HUES64 (cell line): ENCODE data around the gene MOB3C.

Source experiments
- H3K27ac ChIP-seq: 2 replicates; pipeline ENCODE4 v1.7.0; 2013; ENCODE audit warnings: low read depth, low read length, inconsistent platforms
- H3K27me3 ChIP-seq: 2 replicates; pipeline ENCODE4 v1.6.1; 2013; ENCODE audit warnings: mild to moderate bottlenecking, low read length; ENCODE audit not compliant: insufficient read depth
- H3K36me3 ChIP-seq: 2 replicates; pipeline ENCODE4 v1.6.1; 2013; ENCODE audit warnings: mild to moderate bottlenecking, low read length; ENCODE audit not compliant: insufficient read depth
- H3K4me1 ChIP-seq: 2 replicates; pipeline ENCODE4 v1.6.1; 2013; ENCODE audit warnings: mild to moderate bottlenecking, low read length, moderate library complexity; ENCODE audit not compliant: insufficient read depth
- H3K4me3 ChIP-seq: 2 replicates; pipeline ENCODE4 v1.5.1; 2013; ENCODE audit warnings: mild to moderate bottlenecking, low read length, moderate library complexity
- H3K9ac ChIP-seq: 2 replicates; pipeline ENCODE4 v1.6.1; 2013; ENCODE audit warnings: mild to moderate bottlenecking, low read depth, low read length
- H3K9me3 ChIP-seq: 2 replicates; pipeline ENCODE4 v1.6.1; 2013; ENCODE audit warnings: low read depth, low read length; ENCODE audit not compliant: insufficient read depth
- WGBS: fragments of 150-250, 120-280 bp; methylation state at CpG from one replicate; pipeline ENCODE4 v1.1.7; 2013; ENCODE audit warnings: missing lambda C conversion rate; 5-methylcytosine and 5-hydroxymethylcytosine counted together

MOB3C gene

DNA sequence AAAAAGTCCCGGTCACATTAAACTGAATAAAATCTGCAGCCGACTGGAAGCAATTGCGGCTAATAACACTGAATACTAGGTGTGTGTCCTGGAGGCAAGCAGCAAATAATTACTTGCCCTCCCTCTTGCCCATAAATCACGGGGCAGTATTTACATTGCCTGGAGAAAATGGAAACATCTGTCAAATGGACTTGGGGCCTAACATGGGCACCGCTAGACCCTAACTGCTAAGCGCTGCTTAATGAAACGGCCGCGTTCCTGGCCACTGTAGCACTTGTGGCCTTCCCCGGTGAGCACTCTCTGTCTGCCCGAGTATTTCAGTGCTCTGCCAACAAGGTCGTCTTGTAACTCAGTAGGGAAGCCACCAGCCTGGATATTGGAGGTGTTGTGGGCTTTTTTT lies 41.3 kb downstream of the MOB3C start:
- H3K4me3 ChIP-seq, result no peak overlapping the region
- H3K27me3 ChIP-seq, result no peaks in the 10 kb centered on the region
- H3K9ac ChIP-seq, result no peak overlapping the region
- no peaks in the 10 kb centered on the region for H3K9me3 ChIP-seq
- peaks cover 10% of the 10 kb centered on the region; the same call in 1 of the 2 replicates for H3K4me1 ChIP-seq
- 69% methylated on average over 12 of the region's 12 CpGs for WGBS
- H3K27ac ChIP-seq, result 0 out of 2 replicates have a peak overlapping the region, but pooled peaks have one; percentile 1
- H3K36me3 ChIP-seq, result 0 out of 2 replicates have a peak, but pooled peaks cover 4% of the 10 kb centered on the region

- no peaks in the 10 kb centered on the region for H3K27me3 ChIP-seq
- H3K9me3 ChIP-seq, result no peaks in the 10 kb centered on the region
- 95% methylated on average over 6 of the region's 6 CpGs for WGBS
- no peak overlapping the region for H3K9ac ChIP-seq
- H3K36me3 ChIP-seq, result no peaks in the 10 kb centered on the region
- H3K27ac ChIP-seq, result no peak overlapping the region
- no peak overlapping the region for H3K4me3 ChIP-seq
- H3K4me1 ChIP-seq, result peaks cover 13% of the 10 kb centered on the region; the same call in 1 of the 2 replicates
Measured at GRCh38 chr1:46571691-46572225, 44.9 kb downstream of the MOB3C start.

DNA sequence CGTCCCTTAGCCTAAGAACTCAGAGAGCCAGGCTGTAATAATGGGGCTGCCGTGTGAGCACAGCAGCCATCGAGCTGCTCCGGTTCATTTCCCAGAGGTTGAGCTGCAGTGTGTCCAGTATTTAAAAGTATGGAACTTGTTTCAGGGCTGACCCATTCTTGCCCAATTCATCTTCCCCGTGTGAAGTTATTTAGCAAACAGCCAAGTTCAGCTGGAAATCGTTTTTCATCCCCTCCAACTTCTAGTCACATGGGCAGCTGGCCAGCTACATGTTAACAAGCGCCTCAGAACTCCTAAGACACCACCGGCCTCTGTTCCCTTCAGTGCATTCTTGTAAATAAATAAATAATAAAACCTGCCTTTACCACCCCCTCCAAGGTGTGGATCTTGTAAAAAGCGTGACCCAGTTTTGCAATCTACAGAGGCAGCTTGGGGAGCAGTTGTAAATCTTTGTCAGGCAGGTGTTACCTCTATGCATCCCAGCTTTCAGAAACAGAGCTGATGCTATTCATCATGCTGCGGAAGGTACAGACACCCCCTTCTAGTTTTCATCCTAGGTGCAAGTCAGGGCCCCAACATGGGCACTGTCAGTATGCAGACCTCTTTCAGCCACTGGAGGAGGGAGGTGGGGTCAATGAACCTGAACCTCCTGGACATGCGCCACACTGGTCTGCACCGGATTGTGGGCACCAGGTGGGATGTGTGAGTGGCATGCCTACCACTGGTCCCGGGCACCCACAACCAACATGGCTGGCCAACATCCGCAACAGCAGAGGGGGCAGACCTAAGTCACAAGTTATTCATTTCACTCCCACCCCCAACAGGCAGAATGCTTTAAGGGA lies 46.5 kb downstream of the MOB3C start:
- no peaks in the 10 kb centered on the region for H3K9me3 ChIP-seq
- no peak overlapping the region for H3K9ac ChIP-seq
- H3K4me3 ChIP-seq, result no peak overlapping the region
- H3K4me1 ChIP-seq, result peaks cover 4% of the 10 kb centered on the region; the same call in 1 of the 2 replicates
- H3K36me3 ChIP-seq, result no peaks in the 10 kb centered on the region
- no peaks in the 10 kb centered on the region for H3K27me3 ChIP-seq
- WGBS, result 92% methylated on average over 13 of the region's 14 CpGs
- H3K27ac ChIP-seq, result no peak overlapping the region

DNA sequence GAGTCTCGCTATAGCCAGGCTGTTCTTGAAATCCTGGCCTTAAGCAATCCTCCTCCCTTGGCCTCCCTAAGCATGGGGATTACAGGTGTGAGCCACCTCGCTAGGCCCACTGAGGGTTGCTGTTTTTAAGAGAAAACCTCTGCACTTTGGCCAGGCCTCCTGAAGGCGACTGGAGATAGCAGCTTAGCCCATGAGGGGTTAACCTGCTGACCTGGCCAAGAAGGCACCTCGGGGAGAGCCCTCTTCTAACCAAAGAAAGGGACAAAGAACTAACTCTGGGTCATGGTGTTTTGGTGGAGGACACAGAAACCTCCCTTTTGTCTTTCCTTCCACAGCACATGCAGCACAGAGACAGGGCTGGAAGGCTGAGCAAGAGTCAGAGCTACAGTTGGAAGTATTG lies 47.5 kb downstream of the MOB3C start:
- no peak overlapping the region for H3K27ac ChIP-seq
- WGBS, result 73% methylated on average over 4 of the region's 4 CpGs
- H3K36me3 ChIP-seq, result no peaks in the 10 kb centered on the region
- H3K4me3 ChIP-seq, result no peak overlapping the region
- no peaks in the 10 kb centered on the region for H3K9me3 ChIP-seq
- H3K4me1 ChIP-seq, result peaks cover 4% of the 10 kb centered on the region; the same call in 1 of the 2 replicates
- H3K9ac ChIP-seq, result no peak overlapping the region
- H3K27me3 ChIP-seq, result no peaks in the 10 kb centered on the region

GRCh38 chr1:46568461-46568891 lies 48.1 kb downstream of the MOB3C start:
- Histone ChIP-seq H3K4me3 (no peak overlapping the region), H3K27ac (no peak overlapping the region), H3K9me3 (no peaks in the 10 kb centered on the region), H3K27me3 (no peaks in the 10 kb centered on the region), H3K9ac (no peak overlapping the region), H3K4me1 (peaks cover 4% of the 10 kb centered on the region; the same call in 1 of the 2 replicates), H3K36me3 (no peaks in the 10 kb centered on the region)
- WGBS, result 90% methylated on average over 6 of the region's 6 CpGs

DNA sequence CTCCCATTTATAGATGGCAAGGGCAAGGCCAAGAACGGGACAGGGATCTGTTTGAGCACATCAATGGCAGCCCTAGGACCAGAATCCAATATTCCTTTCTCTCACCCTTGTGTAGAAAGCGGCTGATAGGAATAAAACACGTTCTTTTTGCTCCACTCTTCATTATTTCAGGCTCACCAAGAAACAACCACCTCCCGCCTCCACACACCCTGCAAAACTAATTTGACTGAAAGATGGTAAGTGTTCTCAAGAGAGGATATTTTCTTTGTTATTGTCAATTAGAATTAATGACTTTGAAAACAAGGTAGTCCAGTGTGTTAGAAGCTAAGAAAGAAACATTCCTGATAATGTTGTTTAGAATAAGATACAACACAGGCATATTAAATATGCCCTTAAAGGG lies 53.3 kb downstream of the MOB3C start:
- Histone ChIP-seq H3K36me3 (no peaks in the 10 kb centered on the region), H3K9ac (no peak overlapping the region)

DNA sequence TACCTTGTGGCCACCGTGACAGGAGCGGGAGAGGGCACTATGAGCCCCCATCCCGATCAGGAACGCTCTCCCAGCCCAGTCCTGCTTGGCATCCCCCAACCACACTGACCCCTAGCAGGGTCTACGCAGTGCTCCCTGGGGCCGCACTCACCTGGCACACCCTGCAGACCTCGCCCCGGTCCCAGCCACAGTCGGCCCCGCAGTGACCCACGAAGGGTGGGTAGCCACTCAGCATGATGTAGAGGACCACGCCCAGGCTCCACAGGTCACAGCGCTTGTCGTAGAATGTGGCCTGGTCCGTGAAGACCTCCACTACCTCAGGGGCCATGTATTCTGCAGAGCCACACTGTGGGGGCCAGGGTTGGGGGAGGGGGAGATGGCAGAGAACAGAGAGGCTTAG lies 54.1 kb downstream of the MOB3C start:
- H3K27ac ChIP-seq, result no peak overlapping the region
- no peak overlapping the region for H3K9ac ChIP-seq
- no peaks in the 10 kb centered on the region for H3K4me1 ChIP-seq
- H3K9me3 ChIP-seq, result no peaks in the 10 kb centered on the region
- H3K27me3 ChIP-seq, result no peaks in the 10 kb centered on the region
- 93% methylated on average over 15 of the region's 15 CpGs for WGBS
- no peaks in the 10 kb centered on the region for H3K36me3 ChIP-seq
- H3K4me3 ChIP-seq, result no peak overlapping the region

More for the DNA sequence above, 53.3 kb downstream of the MOB3C start:
- no peaks in the 10 kb centered on the region for H3K27me3 ChIP-seq
- H3K4me1 ChIP-seq, result no peaks in the 10 kb centered on the region
- no peak overlapping the region for H3K4me3 ChIP-seq
- H3K27ac ChIP-seq, result no peak overlapping the region
- no peaks in the 10 kb centered on the region for H3K9me3 ChIP-seq
- WGBS, result 97% methylated on average over 3 of the region's 4 CpGs

GRCh38 chr1:46558966-46559365 lies 57.6 kb downstream of the MOB3C start:
- H3K27ac ChIP-seq, result no peak overlapping the region
- H3K9ac ChIP-seq, result 0 out of 2 replicates have a peak overlapping the region, but pooled peaks have one; percentile 12
- no peaks in the 10 kb centered on the region for H3K9me3 ChIP-seq
- no peaks in the 10 kb centered on the region for H3K36me3 ChIP-seq
- 92% methylated on average over 8 of the region's 8 CpGs for WGBS
- H3K4me1 ChIP-seq, result no peaks in the 10 kb centered on the region
- H3K27me3 ChIP-seq, result no peaks in the 10 kb centered on the region
- no peak overlapping the region for H3K4me3 ChIP-seq

DNA sequence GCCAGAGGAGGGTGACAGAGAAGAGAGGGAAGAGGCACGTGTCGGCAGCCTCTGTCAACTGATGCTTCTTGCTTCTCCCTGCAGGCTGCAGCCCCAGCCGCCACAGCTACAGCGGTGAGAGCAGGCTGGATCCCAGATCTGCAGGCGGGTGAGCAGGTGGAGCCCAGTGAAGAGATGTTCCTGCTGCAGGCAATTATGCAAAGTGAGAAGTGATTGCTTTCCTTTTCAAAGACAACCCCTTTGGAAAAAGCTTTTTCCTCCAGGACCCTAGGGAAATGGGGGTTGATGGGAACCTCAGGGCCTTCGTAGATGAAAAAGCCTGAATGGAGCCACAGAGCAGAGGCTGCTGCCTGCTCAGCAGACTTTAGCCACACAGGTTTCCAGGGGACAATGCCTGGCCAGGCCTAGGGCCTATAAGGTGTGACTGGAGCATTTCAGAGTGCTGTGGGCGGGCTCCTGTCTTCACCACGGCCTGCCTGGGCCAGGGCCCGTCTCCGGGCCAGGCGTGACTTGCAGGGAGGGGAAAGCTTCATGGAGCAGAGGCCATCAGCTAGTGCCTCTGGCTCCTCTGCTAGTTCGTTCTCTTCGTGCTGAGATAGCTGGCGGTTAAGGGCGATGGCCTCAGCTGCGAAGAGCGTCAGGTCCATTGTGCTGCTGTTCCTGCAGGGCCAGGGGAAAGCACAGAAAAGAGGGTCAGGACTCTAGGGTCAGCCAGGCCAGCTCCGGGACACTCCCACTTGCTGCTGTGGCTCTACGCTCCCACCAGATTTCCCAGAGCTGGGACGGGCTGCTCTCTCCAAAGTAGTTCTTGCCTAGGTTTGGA lies 58.3 kb downstream of the MOB3C start:
- H3K27me3 ChIP-seq, result no peaks in the 10 kb centered on the region
- no peaks in the 10 kb centered on the region for H3K4me1 ChIP-seq
- H3K9me3 ChIP-seq, result no peaks in the 10 kb centered on the region
- WGBS, result 64% methylated on average over 20 of the region's 20 CpGs
- H3K36me3 ChIP-seq, result no peaks in the 10 kb centered on the region
- H3K9ac ChIP-seq, result 0 out of 2 replicates have a peak overlapping the region, but pooled peaks have one; percentile 12
- no peak overlapping the region for H3K4me3 ChIP-seq
- H3K27ac ChIP-seq, result no peak overlapping the region
